OCI-LY7 (cell line): ENCODE results near the gene PRKAA1. TPM values are rescaled to one million over a fixed set of nuclear protein-coding genes. Genes with fewer than 3 reads are reported as not detected.
"Not testable (repeated sequence)": the region's sequence is repeated elsewhere in the genome, so short reads cannot be mapped to it uniquely, and the experiment has no call there.

Experiments
- BruUV-seq: library from RNA; stranded (reverse); fragments of 400-500 nt; replicated peaks from 2 replicates; lab custom pipeline; 2021; lab: Mats Ljungman, UMichigan
- CTCF ChIA-PET: fragments of 300-600 bp; sonication (Branson Sonifier 250); formaldehyde crosslinking; loops from one replicate; lab custom pipeline; 2022; ENCODE audit warnings: antibody characterized with exemption; ENCODE audit not compliant: unreplicated experiment; lab: Charles Lee
- POLR2A ChIA-PET: fragments of 300-600 bp; sonication (Branson Sonifier 250); formaldehyde crosslinking; loops from one replicate; lab custom pipeline; 2022; ENCODE audit warnings: antibody characterized with exemption; lab: Charles Lee
- DNase-seq: peaks from one replicate; pipeline ENCODE4 v3.0.0-alpha.2; 2015; ENCODE audit warnings: low spot score
- H2AFZ ChIP-seq: fragments of 200-600 bp; sonication (generic), shearing (Covaris generic); 2 replicates; pipeline ENCODE4 v1.6.1; 2014; ENCODE audit warnings: mild to moderate bottlenecking, antibody characterized with exemption, low read length, moderate library complexity
- H3K27ac ChIP-seq: fragments of 200-600 bp; sonication (generic); 2 replicates; pipeline ENCODE4 v1.5.1; 2014; ENCODE audit warnings: mixed run types, low read depth, mild to moderate bottlenecking, moderate library complexity, low read length, inconsistent platforms; ENCODE audit not compliant: poor library complexity, severe bottlenecking
- H3K36me3 ChIP-seq: fragments of 200-600 bp; sonication (generic); 2 replicates; pipeline ENCODE4 v1.6.1; 2014; ENCODE audit warnings: mild to moderate bottlenecking, antibody characterized with exemption, low read length, moderate library complexity, mixed read lengths; ENCODE audit not compliant: insufficient read depth
- H3K4me1 ChIP-seq: fragments of 200-600 bp; sonication (generic); 2 replicates; pipeline ENCODE4 v1.5.1; 2014; ENCODE audit warnings: mild to moderate bottlenecking, low read length; ENCODE audit not compliant: insufficient read depth, poor library complexity, severe bottlenecking
- H3K4me2 ChIP-seq: fragments of 200-600 bp; sonication (generic); 2 replicates; pipeline ENCODE4 v1.6.1; 2014; ENCODE audit warnings: mild to moderate bottlenecking, low read length
- H3K4me3 ChIP-seq: fragments of 200-600 bp; sonication (generic); 2 replicates; pipeline ENCODE4 v1.5.1; 2014; ENCODE audit warnings: mild to moderate bottlenecking, low read depth, low read length; ENCODE audit not compliant: poor library complexity, severe bottlenecking
- H3K79me2 ChIP-seq: fragments of 200-600 bp; sonication (generic); 2 replicates; pipeline ENCODE4 v1.6.1; 2016; ENCODE audit warnings: low read depth, mild to moderate bottlenecking, low read length, moderate library complexity, mixed read lengths; ENCODE audit not compliant: insufficient read depth
- H3K9me2 ChIP-seq: fragments of 200-600 bp; sonication (generic); 2 replicates; pipeline ENCODE4 v1.6.1; 2016; ENCODE audit warnings: mild to moderate bottlenecking, low read length, mixed read lengths; ENCODE audit not compliant: insufficient read depth
- H3K9me3 ChIP-seq: fragments of 200-600 bp; sonication (generic); 2 replicates; pipeline ENCODE4 v1.6.1; 2014; ENCODE audit warnings: mild to moderate bottlenecking, mixed run types, low read length, mixed read lengths
- H4K20me1 ChIP-seq: fragments of 200-600 bp; sonication (generic); 2 replicates; pipeline ENCODE4 v1.6.1; 2014; ENCODE audit warnings: mild to moderate bottlenecking, antibody characterized with exemption, low read length, moderate library complexity, mixed read lengths; ENCODE audit not compliant: insufficient read depth
- CTCF ChIP-seq: fragments of 200-600 bp; sonication (generic); conservative IDR thresholded peaks from 2 replicates; pipeline ENCODE4 v1.5.1; 2014; ENCODE audit warnings: mild to moderate bottlenecking, antibody characterized with exemption, low read length, moderate library complexity, mixed read lengths
- EZH2phosphoT487 ChIP-seq: fragments of 200-600 bp; sonication (generic); IDR thresholded peaks from 2 replicates; pipeline ENCODE4 v1.6.1; 2018; ENCODE audit warnings: low read depth, borderline replicate concordance, mild to moderate bottlenecking, mixed run types, antibody characterized with exemption, low read length, moderate library complexity, mixed read lengths
- intact Hi-C: fragments of 100-400 bp; cut with micrococcal nuclease; formaldehyde crosslinking; loops from one replicate; pipeline ENCODE4 v1.10.0; 2022; ENCODE audit not compliant: unreplicated experiment
- total RNA-seq, 2 experiments: library from RNA; depleted of rRNA in 1 of 2; stranded (reverse); fragments of >200 nt in 1 of 2; shearing (Covaris generic) in 1 of 2; gene quantifications; 2 replicates each; pipeline ENCODE4 v1.2.3, GENCODE V29; 2014 to 2022

Gene PRKAA1
- total RNA-seq, 2 experiments from 2014 or later, result 30.0 to 47.5 TPM

- DNase-seq, result no peak
- H3K4me3 ChIP-seq, result no peak overlapping the region
- H3K4me2 ChIP-seq, result no peak overlapping the region
- H4K20me1 ChIP-seq, result peaks cover 4% of the 10 kb centered on the region; the same call in 1 of the 2 replicates
- no peaks in the 10 kb centered on the region for H3K4me1 ChIP-seq
- H3K9me2 ChIP-seq, result no peaks in the 10 kb centered on the region
- no peaks in the 10 kb centered on the region for H3K36me3 ChIP-seq
- no TSS peak for BruUV-seq
- H3K27ac ChIP-seq, result no peak overlapping the region
- H2AFZ ChIP-seq, result no peak overlapping the region
- no peaks in the 10 kb centered on the region for H3K79me2 ChIP-seq
- intact Hi-C loops, result no loop called here
- TF ChIP-seq CTCF (no peak), EZH2phosphoT487 (no peak)
- POLR2A ChIA-PET, result interaction anchor here (1.9 kb wide), 2 partner anchors 13 to 29 kb away, joined by 5 to 6 read pairs; no protein-coding TSS in a partner anchor
- H3K9me3 ChIP-seq, result no peaks in the 10 kb centered on the region
- CTCF ChIA-PET, result no interaction called here
Measured at GRCh38 chr5:40733434-40733833, 64.7 kb downstream of the PRKAA1 start.

- BruUV-seq, H3K4me3 ChIP-seq, H3K9me2 ChIP-seq, H2AFZ ChIP-seq, DNase-seq, H3K4me1 ChIP-seq, intact Hi-C loops, H3K9me3 ChIP-seq, H3K27ac ChIP-seq, H4K20me1 ChIP-seq, H3K4me2 ChIP-seq, POLR2A ChIA-PET, H3K79me2 ChIP-seq, CTCF ChIA-PET: not testable (repeated sequence)
- H3K36me3 ChIP-seq, result peaks cover 30% of the 10 kb centered on the region
Measured at GRCh38 chr5:40722497-40722911, 75.7 kb downstream of the PRKAA1 start.

- POLR2A ChIA-PET, result interaction anchor here (0.5 kb wide), 1 partner anchor 222 kb away, joined by 3 read pairs; no protein-coding TSS in a partner anchor
- no peaks in the 10 kb centered on the region for H3K9me2 ChIP-seq
- no peaks in the 10 kb centered on the region for H4K20me1 ChIP-seq
- no peak overlapping the region for H3K27ac ChIP-seq
- intact Hi-C loops, result no loop called here
- no peaks in the 10 kb centered on the region for H3K4me1 ChIP-seq
- H3K36me3 ChIP-seq, result peaks cover 29% of the 10 kb centered on the region
- no peak overlapping the region for H2AFZ ChIP-seq
- DNase-seq, result no peak
- no TSS peak for BruUV-seq
- peaks cover 4% of the 10 kb centered on the region; the same call in 1 of the 2 replicates for H3K9me3 ChIP-seq
- TF ChIP-seq EZH2phosphoT487 (no peak), CTCF (no peak)
- no peak overlapping the region for H3K4me2 ChIP-seq
- CTCF ChIA-PET, result no interaction called here
- H3K4me3 ChIP-seq, result no peak overlapping the region
- no peaks in the 10 kb centered on the region for H3K79me2 ChIP-seq
Measured at GRCh38 chr5:40720069-40720468, 78.1 kb downstream of the PRKAA1 start.
